HEK293T (cell line): Measurements from ENCODE around the gene SLC31A1.

Experiments used
- ARNT ChIP-seq: fragments of 450-650 bp; IDR thresholded peaks from 2 replicates; pipeline ENCODE4 v1.6.1; 2017; ENCODE audit warnings: mild to moderate bottlenecking
- BHLHE40 ChIP-seq: fragments of 450-650 bp; IDR thresholded peaks from 2 replicates; pipeline ENCODE4 v1.6.1; 2016; ENCODE audit warnings: mild to moderate bottlenecking, moderate library complexity, borderline replicate concordance
- ELF4 ChIP-seq: fragments of 450-650 bp; IDR thresholded peaks from 2 replicates; pipeline ENCODE4 v1.6.1; 2017; ENCODE audit warnings: antibody characterized with exemption
- FOXA1 ChIP-seq: fragments of 450-650 bp; IDR thresholded peaks from 2 replicates; pipeline ENCODE4 v1.6.1; 2016; ENCODE audit warnings: mild to moderate bottlenecking
- FOXM1 ChIP-seq: fragments of 450-650 bp; IDR thresholded peaks from 2 replicates; pipeline ENCODE4 v1.6.1; 2017; ENCODE audit warnings: mild to moderate bottlenecking, borderline replicate concordance
- HDGF ChIP-seq: fragments of 450-650 bp; IDR thresholded peaks from 2 replicates; pipeline ENCODE4 v1.6.1; 2017; ENCODE audit warnings: antibody characterized with exemption, borderline replicate concordance
- L3MBTL2 ChIP-seq: fragments of 450-650 bp; conservative IDR thresholded peaks from 2 replicates; pipeline ENCODE4 v1.6.1; 2016; ENCODE audit warnings: mild to moderate bottlenecking
- LEF1 ChIP-seq: fragments of 450-650 bp; IDR thresholded peaks from 2 replicates; pipeline ENCODE4 v1.6.1; 2017; ENCODE audit warnings: mild to moderate bottlenecking, borderline replicate concordance
- NFRKB ChIP-seq: fragments of 450-650 bp; IDR thresholded peaks from 2 replicates; pipeline ENCODE4 v1.6.1; 2016; ENCODE audit warnings: mild to moderate bottlenecking, moderate library complexity
- PKNOX1 ChIP-seq: fragments of 450-650 bp; IDR thresholded peaks from 2 replicates; pipeline ENCODE4 v1.6.1; 2016
- SUZ12 ChIP-seq: fragments of 450-650 bp; IDR thresholded peaks from 2 replicates; pipeline ENCODE4 v1.6.1; 2016; ENCODE audit warnings: mild to moderate bottlenecking
- TARDBP ChIP-seq: fragments of 450-650 bp; IDR thresholded peaks from 2 replicates; pipeline ENCODE4 v1.6.1; 2016

- TF ChIP-seq PKNOX1 (no peak), BHLHE40 (no peak), FOXM1 (no peak), ELF4 (no peak), HDGF (no peak), FOXA1 (no peak), TARDBP (no peak), SUZ12 (no peak), ARNT (no peak), L3MBTL2 (no peak), NFRKB (no peak), LEF1 (no peak)
These were observed 68.8 kb downstream of the SLC31A1 start for GRCh38 chr9:113290052-113290607.
